Panc1 (cell line): Measurements from ENCODE around the gene OTUD3. TPM values are rescaled to one million over a fixed set of nuclear protein-coding genes. Genes with fewer than 3 reads are reported as not detected.

Experiments
- ATAC-seq: fragments of 200-7000 bp; cut with Tn5 transposase; 2 replicates; pipeline ENCODE4 v1.9.1; 2020; ENCODE audit warnings: mild to moderate bottlenecking, moderate library complexity
- BruUV-seq: library from RNA; stranded (reverse); fragments of 400-500 nt; replicated peaks from 2 replicates; lab custom pipeline; 2021; lab: Mats Ljungman, UMichigan
- CTCF ChIA-PET: fragments of 300-600 bp; sonication (Branson Sonifier 250); formaldehyde crosslinking; loops from one replicate; lab custom pipeline; 2022; ENCODE audit warnings: antibody characterized with exemption; lab: Charles Lee
- POLR2A ChIA-PET: fragments of 300-600 bp; sonication (Branson Sonifier 250); formaldehyde crosslinking; loops from one replicate; lab custom pipeline; 2022; ENCODE audit warnings: antibody characterized with exemption; lab: Charles Lee
- DNase-seq: peaks from one replicate; pipeline ENCODE4 v3.0.0-alpha.2; 2010; ENCODE audit warnings: low read depth, low spot score
- H3K27ac ChIP-seq: 2 replicates; pipeline ENCODE4 v1.5.1; 2011; ENCODE audit warnings: mild to moderate bottlenecking, low read length, inconsistent platforms
- H3K27me3 ChIP-seq: fragments of 200-500 bp; sonication (Bioruptor generic); 2 replicates; pipeline ENCODE4 v1.6.0; 2014; ENCODE audit warnings: low read length, inconsistent platforms; ENCODE audit not compliant: control insufficient read depth, insufficient read depth
- H3K36me3 ChIP-seq: fragments of 200-500 bp; sonication (Bioruptor generic); 2 replicates; pipeline ENCODE4 v1.5.1; 2014; ENCODE audit warnings: inconsistent platforms, mild to moderate bottlenecking, low read length, moderate library complexity; ENCODE audit not compliant: control insufficient read depth, insufficient read depth
- H3K4me1 ChIP-seq: 2 replicates; pipeline ENCODE4 v1.5.1; 2011; ENCODE audit warnings: inconsistent platforms, mild to moderate bottlenecking, low read length, moderate library complexity; ENCODE audit not compliant: control insufficient read depth, insufficient read depth
- H3K4me3 ChIP-seq, 2 experiments: 2 replicates each; pipeline ENCODE4 v1.5.1; 2011 to 2012; ENCODE audit warnings: low read depth in 2 of 2, low read length in 2 of 2, mild to moderate bottlenecking in 2 of 2, inconsistent platforms in 1 of 2, moderate library complexity in 1 of 2
- H3K9me3 ChIP-seq: fragments of 200-500 bp; sonication (Bioruptor generic); 2 replicates; pipeline ENCODE4 v1.5.1; 2014; ENCODE audit warnings: low read depth, mild to moderate bottlenecking, inconsistent platforms, low read length, moderate library complexity; ENCODE audit not compliant: control insufficient read depth, insufficient read depth
- CTCF ChIP-seq: fragments of 450-650 bp; IDR thresholded peaks from 2 replicates; pipeline ENCODE4 v1.5.1; 2017; ENCODE audit warnings: mild to moderate bottlenecking
- POLR2AphosphoS5 ChIP-seq: IDR thresholded peaks from 2 replicates; pipeline ENCODE4 v1.6.1; 2012; ENCODE audit warnings: mild to moderate bottlenecking, low read depth, low read length, moderate library complexity
- REST ChIP-seq, 2 experiments: IDR thresholded peaks; 2 replicates each; pipeline ENCODE4 v1.6.1; 2011 to 2012; ENCODE audit warnings: low read depth in 2 of 2, control low read depth in 1 of 2, low read length in 1 of 2, mild to moderate bottlenecking in 1 of 2, moderate library complexity in 1 of 2; ENCODE audit not compliant: insufficient read depth in 1 of 2
- SIN3A ChIP-seq: IDR thresholded peaks from 2 replicates; pipeline ENCODE4 v1.6.1; 2012; ENCODE audit warnings: low read depth, mild to moderate bottlenecking, low read length, moderate library complexity, borderline replicate concordance; ENCODE audit not compliant: insufficient read depth
- TCF7L2 ChIP-seq: IDR thresholded peaks from 2 replicates; pipeline ENCODE4 v1.6.1; 2011; ENCODE audit warnings: mild to moderate bottlenecking, low read depth, low read length, inconsistent platforms
- in situ Hi-C: cut with HindIII; loops from 2 replicates; pipeline ENCODE4 v1.10.0; 2016; ENCODE audit warnings: low sequenced_read_pairs, low pct_unique_long_range_greater_than_20kb
- intact Hi-C: fragments of 100-400 bp; cut with micrococcal nuclease; formaldehyde crosslinking; loops from one replicate; pipeline ENCODE4 v1.10.0; 2022; ENCODE audit not compliant: unreplicated experiment
- total RNA-seq: library from RNA; stranded (reverse); gene quantifications from one replicate; pipeline ENCODE4 v1.2.1, GENCODE V29; 2021; ENCODE audit not compliant: unreplicated experiment

The OTUD3 gene
- total RNA-seq, 1 experiment from 2014 or later = 14.1 TPM

- BruUV-seq = no TSS peak
- CTCF ChIA-PET = interaction anchor here (0.6 kb wide), 2 partner anchors 11 to 36 kb away, joined by 4 to 5 read pairs; no protein-coding TSS in a partner anchor
- no peak for DNase-seq
Measured at GRCh38 chr1:19946331-19946751, 64.1 kb downstream of the OTUD3 start.

DNA sequence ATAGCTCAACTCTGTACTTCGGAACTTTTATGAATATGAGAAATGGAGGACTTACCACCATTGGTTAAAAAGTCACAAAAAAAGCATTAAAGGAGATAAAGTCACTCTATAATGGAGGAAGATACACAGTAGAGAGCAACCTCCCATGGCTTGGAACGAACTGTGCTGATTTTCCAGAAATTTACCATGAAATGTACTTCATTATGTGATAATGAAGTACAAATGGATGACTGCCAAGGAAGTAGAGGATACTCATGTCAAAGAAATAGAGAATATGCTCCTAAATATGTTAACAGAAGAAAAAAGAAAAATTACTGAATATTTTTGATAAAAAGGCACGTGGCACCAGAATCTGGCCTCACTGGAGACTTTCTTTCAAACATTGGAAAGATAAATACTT lies 64.8 kb downstream of the OTUD3 start:
- TF ChIP-seq CTCF (no peak), TCF7L2 (no peak), POLR2AphosphoS5 (no peak), SIN3A (no peak), REST (IDR thresholded peaks at IDR 0.05; ENCODE audit: insufficient read depth in 1 of 2, low read depth in 2 of 2, low read length in 1 of 2) (no peak)
- H3K27me3 ChIP-seq = no peaks in the 10 kb centered on the region
- no peak overlapping the region for H3K27ac ChIP-seq
- POLR2A ChIA-PET = no interaction called here
- H3K4me1 ChIP-seq = no peaks in the 10 kb centered on the region
- in situ Hi-C loops (no loop called here), intact Hi-C loops (no loop called here)
- BruUV-seq = no TSS peak
- H3K9me3 ChIP-seq = no peaks in the 10 kb centered on the region
- ATAC-seq (no peak), DNase-seq (no peak)
- CTCF ChIA-PET = interaction anchor here (0.6 kb wide), 1 partner anchor 35 kb away, joined by 5 read pairs; no protein-coding TSS in a partner anchor
- no peaks in the 10 kb centered on the region for H3K36me3 ChIP-seq
- H3K4me3 ChIP-seq = no peak overlapping the region

More at GRCh38 chr1:19946331-19946751, 64.1 kb downstream of the OTUD3 start:
- Histone ChIP-seq H3K4me3 (no peak overlapping the region), H3K4me1 (no peaks in the 10 kb centered on the region), H3K27ac (no peak overlapping the region), H3K9me3 (no peaks in the 10 kb centered on the region), H3K27me3 (no peaks in the 10 kb centered on the region), H3K36me3 (no peaks in the 10 kb centered on the region)
- POLR2A ChIA-PET = no interaction called here
- in situ Hi-C loops = no loop called here
- ATAC-seq = no peak
- intact Hi-C loops = no loop called here
- no peak for TF ChIP-seq POLR2AphosphoS5
- TF ChIP-seq SIN3A = no peak
- TF ChIP-seq REST (IDR thresholded peaks at IDR 0.05; ENCODE audit: insufficient read depth in 1 of 2, low read depth in 2 of 2, low read length in 1 of 2) = no peak
- TF ChIP-seq CTCF = no peak
- TF ChIP-seq TCF7L2 = no peak
